Measurements from ENCODE around the gene PRKCB. TPM values are rescaled to one million over a fixed set of nuclear protein-coding genes. Genes with fewer than 3 reads are reported as not detected.

The PRKCB gene
- total RNA-seq, 4 donors from 2014 or later: 2.0 to 8.6 (median 4.0) TPM

DNA sequence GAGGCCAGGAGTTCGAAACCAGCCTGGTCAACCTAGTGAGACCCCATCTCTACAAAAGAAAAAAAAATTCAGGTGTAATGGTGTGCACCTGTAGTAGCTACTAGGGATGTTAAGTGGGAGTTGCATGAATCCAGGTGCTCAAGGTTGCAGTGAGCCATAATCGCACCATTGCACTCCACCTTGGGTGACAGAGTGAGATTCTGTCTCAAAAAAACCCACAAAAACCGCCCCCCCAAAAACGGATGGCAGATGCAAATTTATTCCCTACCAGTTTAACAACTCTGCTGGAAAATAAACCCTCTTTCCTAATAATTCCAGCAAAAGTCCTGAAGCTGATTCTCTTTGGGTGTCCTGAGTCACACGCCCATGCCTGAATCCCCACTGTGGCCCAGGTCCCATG is 140.3 kb downstream of the PRKCB start:
- Histone ChIP-seq H3K27me3 (no peaks in the 10 kb centered on the region), H3K4me3 (replicated peaks in 1 of 3) (no peak overlapping the region), H3K9me3 (no peaks in the 10 kb centered on the region), H3K4me1 (no peaks in the 10 kb centered on the region), H3K27ac (no peak overlapping the region), H3K36me3 (no peaks in the 10 kb centered on the region)
- no peak for TF ChIP-seq POLR2A (IDR thresholded peaks at IDR 0.05)
- TF ChIP-seq, protein P1, sequence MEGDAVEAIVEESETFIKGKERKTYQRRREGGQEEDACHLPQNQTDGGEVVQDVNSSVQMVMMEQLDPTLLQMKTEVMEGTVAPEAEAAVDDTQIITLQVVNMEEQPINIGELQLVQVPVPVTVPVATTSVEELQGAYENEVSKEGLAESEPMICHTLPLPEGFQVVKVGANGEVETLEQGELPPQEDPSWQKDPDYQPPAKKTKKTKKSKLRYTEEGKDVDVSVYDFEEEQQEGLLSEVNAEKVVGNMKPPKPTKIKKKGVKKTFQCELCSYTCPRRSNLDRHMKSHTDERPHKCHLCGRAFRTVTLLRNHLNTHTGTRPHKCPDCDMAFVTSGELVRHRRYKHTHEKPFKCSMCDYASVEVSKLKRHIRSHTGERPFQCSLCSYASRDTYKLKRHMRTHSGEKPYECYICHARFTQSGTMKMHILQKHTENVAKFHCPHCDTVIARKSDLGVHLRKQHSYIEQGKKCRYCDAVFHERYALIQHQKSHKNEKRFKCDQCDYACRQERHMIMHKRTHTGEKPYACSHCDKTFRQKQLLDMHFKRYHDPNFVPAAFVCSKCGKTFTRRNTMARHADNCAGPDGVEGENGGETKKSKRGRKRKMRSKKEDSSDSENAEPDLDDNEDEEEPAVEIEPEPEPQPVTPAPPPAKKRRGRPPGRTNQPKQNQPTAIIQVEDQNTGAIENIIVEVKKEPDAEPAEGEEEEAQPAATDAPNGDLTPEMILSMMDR (IDR thresholded peaks at IDR 0.05): no peak
- WGBS, 2 donors: 86 to 88% methylated on average over 5 of the region's 5 CpGs
- intact Hi-C loops (cut with DNase I): no loop called here
- no peak for DNase-seq

DNA sequence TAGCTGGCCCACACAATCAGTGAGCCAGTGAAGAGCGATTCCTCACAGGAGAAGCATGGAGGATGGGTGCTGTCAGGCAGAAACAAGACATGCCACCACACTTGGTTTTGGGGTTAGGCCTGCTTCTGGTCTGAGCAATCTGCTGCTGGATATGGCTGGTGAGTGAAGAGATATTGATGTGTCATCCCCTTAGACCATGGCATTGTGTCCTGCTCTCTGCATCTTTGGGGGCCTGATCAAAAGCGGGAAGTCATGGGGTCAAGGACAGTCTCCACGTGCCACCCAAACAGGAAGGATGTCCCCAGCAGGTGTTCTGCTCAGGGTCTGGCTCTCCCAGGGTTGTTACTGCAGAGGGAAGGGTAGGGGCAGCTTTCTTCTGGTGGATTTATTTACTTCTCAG is 140.7 kb downstream of the PRKCB start:
- no peaks in the 10 kb centered on the region for H3K36me3 ChIP-seq
- no peak overlapping the region for H3K4me3 ChIP-seq (replicated peaks in 1 of 3)
- intact Hi-C loops (cut with DNase I): no loop called here
- no peaks in the 10 kb centered on the region for H3K27me3 ChIP-seq
- H3K27ac ChIP-seq: no peak overlapping the region
- no peak for DNase-seq
- no peaks in the 10 kb centered on the region for H3K9me3 ChIP-seq
- no peaks in the 10 kb centered on the region for H3K4me1 ChIP-seq
- 57 to 67% methylated on average over 2 to 3 of the region's 3 CpGs for WGBS, 2 donors
- TF ChIP-seq, protein P1 (IDR thresholded peaks at IDR 0.05): no peak
- no peak for TF ChIP-seq POLR2A (IDR thresholded peaks at IDR 0.05)

DNA sequence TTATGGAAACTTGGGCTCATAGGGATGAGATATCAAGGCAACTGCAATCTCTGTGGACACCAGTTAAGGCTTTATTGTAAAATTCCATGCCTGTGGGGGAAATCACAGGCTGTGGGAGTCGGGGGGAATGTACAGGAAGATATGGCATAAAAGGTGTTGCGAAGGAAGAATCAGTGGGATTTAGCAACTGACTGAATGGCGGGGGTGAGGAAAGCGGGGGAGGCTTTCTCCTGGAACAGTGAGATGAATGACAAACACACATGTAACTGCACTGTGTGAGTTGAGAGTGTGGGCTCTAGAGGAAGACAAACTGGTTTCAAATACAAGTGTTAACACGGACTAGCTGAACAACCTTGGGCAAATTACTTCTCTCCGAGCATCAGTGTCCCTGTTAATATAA is 143.7 kb downstream of the PRKCB start:
- no peak for DNase-seq
- H3K36me3 ChIP-seq: no peaks in the 10 kb centered on the region
- intact Hi-C loops (cut with DNase I): no loop called here
- no peaks in the 10 kb centered on the region for H3K27me3 ChIP-seq
- H3K4me1 ChIP-seq: no peaks in the 10 kb centered on the region
- TF ChIP-seq, protein P1 (IDR thresholded peaks at IDR 0.05): no peak
- H3K9me3 ChIP-seq: no peaks in the 10 kb centered on the region
- whole genome bisulfite sequencing, 2 donors: 89 to 91% methylated on average over 6 of the region's 6 CpGs
- H3K27ac ChIP-seq: no peak overlapping the region
- H3K4me3 ChIP-seq (replicated peaks in 1 of 3): no peak overlapping the region

DNA sequence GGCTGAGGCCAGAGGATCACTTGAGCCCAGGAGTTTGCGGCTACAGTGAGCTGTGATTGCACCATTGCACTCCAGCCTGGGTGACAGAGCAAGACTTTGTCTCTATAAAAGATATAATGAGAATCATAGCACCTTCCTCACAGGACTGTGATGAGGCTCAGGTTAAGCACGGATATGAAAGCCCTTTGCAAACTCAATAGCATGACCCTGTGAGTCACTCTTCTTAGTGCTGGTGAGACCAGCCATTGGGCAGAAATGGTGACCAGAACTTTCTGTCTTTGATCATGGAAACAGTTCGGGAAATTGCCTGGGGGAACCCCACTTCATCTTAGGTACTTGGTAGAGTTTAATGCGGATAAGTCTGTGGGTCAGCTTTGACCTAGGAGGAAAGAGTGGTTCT is 144.2 kb downstream of the PRKCB start:
- Histone ChIP-seq H3K27me3 (no peaks in the 10 kb centered on the region), H3K4me3 (replicated peaks in 1 of 3) (no peak overlapping the region), H3K9me3 (no peaks in the 10 kb centered on the region), H3K27ac (no peak overlapping the region), H3K36me3 (no peaks in the 10 kb centered on the region), H3K4me1 (no peaks in the 10 kb centered on the region)
- DNase-seq: no peak
- intact Hi-C loops (cut with DNase I): no loop called here
- 89 to 92% methylated on average over 4 of the region's 4 CpGs for WGBS, 2 donors
- TF ChIP-seq POLR2A (IDR thresholded peaks at IDR 0.05): no peak
- TF ChIP-seq, protein P1 (IDR thresholded peaks at IDR 0.05): no peak

DNA sequence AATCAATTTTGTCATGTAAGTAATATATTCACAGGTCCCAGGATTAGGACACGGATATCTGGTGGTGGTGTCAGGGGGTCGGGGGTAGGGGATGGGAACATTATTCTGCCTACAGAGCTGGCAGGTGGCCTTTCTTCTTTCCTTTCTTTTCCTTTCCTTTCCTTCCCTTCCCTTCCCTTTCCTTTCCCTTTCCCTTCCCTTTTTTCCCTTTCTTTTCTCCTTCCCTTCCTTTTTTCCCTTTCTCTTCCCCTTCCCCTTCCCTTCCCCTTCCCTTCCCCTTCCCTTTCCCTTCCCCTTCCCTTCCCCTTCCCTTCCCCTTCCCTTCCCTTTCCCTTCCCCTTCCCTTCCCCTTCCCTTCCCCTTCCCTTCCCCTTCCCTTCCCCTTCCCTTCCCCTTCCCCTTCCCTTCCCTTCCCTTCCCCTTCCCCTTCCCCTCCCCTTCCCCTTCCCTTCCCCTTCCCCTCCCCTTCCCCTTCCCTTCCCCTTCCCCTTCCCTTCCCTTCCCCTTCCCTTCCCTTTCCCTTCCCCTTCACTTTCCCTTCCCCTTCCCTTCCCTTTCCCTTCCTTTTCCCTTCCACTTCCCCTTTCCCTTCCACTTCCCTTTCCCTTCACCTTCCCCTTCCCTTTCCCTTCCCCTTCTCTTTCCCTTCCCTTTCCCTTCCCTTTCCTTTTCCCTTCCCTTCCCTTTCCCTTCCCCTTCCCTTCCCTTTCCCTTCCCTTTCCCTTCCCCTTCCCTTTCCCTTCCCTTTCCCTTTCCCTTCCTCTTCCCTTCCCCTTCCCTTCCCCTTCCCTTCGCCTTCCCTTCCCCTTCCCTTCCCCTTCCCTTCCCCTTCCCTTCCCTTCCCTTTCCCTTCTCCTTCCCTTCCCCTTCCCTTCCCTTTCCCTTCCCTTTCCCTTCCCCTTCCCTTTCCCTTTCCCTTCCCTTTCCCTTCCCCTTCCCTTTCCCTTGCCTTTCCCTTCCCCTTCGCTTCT is 145.9 kb downstream of the PRKCB start:
- no peak overlapping the region for H3K27ac ChIP-seq
- H3K4me1 ChIP-seq: no peaks in the 10 kb centered on the region
- intact Hi-C loops (cut with DNase I): no loop called here

More for the DNA sequence above, 145.9 kb downstream of the PRKCB start:
- Histone ChIP-seq H3K4me3 (replicated peaks in 1 of 3) (no peak overlapping the region), H3K36me3 (no peaks in the 10 kb centered on the region), H3K9me3 (no peaks in the 10 kb centered on the region), H3K27me3 (no peaks in the 10 kb centered on the region)
- WGBS, 2 donors: 88 to 96% methylated on average over 3 to 4 of the region's 4 CpGs
- TF ChIP-seq POLR2A (IDR thresholded peaks at IDR 0.05): no peak
- DNase-seq: no peak

Data from thyroid gland (tissue), 4 donors.